ENCODE measurements around the gene GIMAP2.

DNA sequence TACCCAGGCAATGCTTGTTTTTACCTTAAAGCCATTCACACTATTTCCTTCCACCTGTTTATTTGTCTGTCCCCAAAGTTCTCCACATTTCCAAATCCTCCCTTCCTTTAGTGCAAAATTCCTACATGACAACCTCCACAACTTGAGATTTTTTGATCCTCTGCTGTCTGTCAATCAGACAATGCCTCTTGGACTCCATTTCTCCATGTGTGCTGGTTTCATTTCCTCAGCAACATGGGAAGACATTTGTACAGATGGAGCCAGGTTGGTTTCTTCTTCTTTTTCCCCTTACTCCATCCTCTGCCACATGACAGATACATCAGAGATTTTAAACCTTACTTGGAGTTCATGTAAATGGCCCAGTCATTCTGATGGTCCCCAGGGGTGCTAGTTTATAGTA, 19.1 kb upstream of the GIMAP2 start:
- TF ChIP-seq POLR2A (IDR thresholded peaks at IDR 0.05) (no peak), CTCF (IDR thresholded peaks at IDR 0.05) (no peak)
